ENCODE measurements around the gene LYPD3. TPM values are rescaled to one million over a fixed set of nuclear protein-coding genes. Genes with fewer than 3 reads are reported as not detected.

LYPD3 gene
- total RNA-seq, 2 experiments from 2014 or later = 2.1 to 3.1 TPM

- Mint-ChIP-seq H3K27ac (peak overlapping the region; percentile 1), H3K4me3 (peak overlapping the region; percentile 96)
- intact Hi-C loops (cut with DNase I, micrococcal nuclease) = loop anchor here in 1 of 2 experiments (5.0 kb wide), 1 partner anchor 55 kb away; no protein-coding TSS in a partner anchor
These were observed 37.1 kb upstream of the LYPD3 start for GRCh38 chr19:43502419-43502976.

GRCh38 chr19:43501661-43502418, 36.4 kb upstream of the LYPD3 start:
- Mint-ChIP-seq H3K36me3 (ENCODE audit: low read depth) (peaks cover 22% of the 10 kb centered on the region), H3K4me3 (no peak overlapping the region), H3K9me3 (ENCODE audit: low read depth) (no peaks in the 10 kb centered on the region), H3K27ac (no peak overlapping the region), H3K27me3 (no peaks in the 10 kb centered on the region), H3K4me1 (peaks cover 32% of the 10 kb centered on the region)
- POLR2A ChIA-PET = no interaction called here
- intact Hi-C loops (cut with DNase I, micrococcal nuclease) = loop anchor here in 1 of 2 experiments (5.0 kb wide), 1 partner anchor 55 kb away; no protein-coding TSS in a partner anchor
- no peak for DNase-seq
- ATAC-seq = no peak
- CTCF ChIA-PET = interaction anchor here (0.9 kb wide), 1 partner anchor 53 kb away, joined by 3 read pairs; no protein-coding TSS in a partner anchor

More at GRCh38 chr19:43502419-43502976, 37.1 kb upstream of the LYPD3 start:
- ChIA-PET CTCF (interaction anchor here (0.9 kb wide), 1 partner anchor 52 kb away, joined by 3 read pairs; no protein-coding TSS in a partner anchor), POLR2A (no interaction called here)
- Mint-ChIP-seq H3K36me3 (ENCODE audit: low read depth) (peaks cover 22% of the 10 kb centered on the region), H3K9me3 (ENCODE audit: low read depth) (no peaks in the 10 kb centered on the region), H3K4me1 (peaks cover 32% of the 10 kb centered on the region), H3K27me3 (no peaks in the 10 kb centered on the region)
- no peak for ATAC-seq
- DNase-seq = no peak

- ChIA-PET CTCF (interaction anchor here (0.6 to 0.7 kb wide), 2 partner anchors 52 to 320 kb away, joined by 3 read pairs; no protein-coding TSS in a partner anchor), POLR2A (no interaction called here)
- no peaks in the 10 kb centered on the region for H3K9me3 Mint-ChIP-seq (ENCODE audit: low read depth)
- H3K4me1 Mint-ChIP-seq = peaks cover 18% of the 10 kb centered on the region
- no peak overlapping the region for H3K4me3 Mint-ChIP-seq
- DNase-seq (no peak), ATAC-seq (no peak)
- no peaks in the 10 kb centered on the region for H3K27me3 Mint-ChIP-seq
- peaks cover 20% of the 10 kb centered on the region for H3K36me3 Mint-ChIP-seq (ENCODE audit: low read depth)
- intact Hi-C loops (cut with DNase I, micrococcal nuclease) = no loop called here
- H3K27ac Mint-ChIP-seq = no peak overlapping the region
These were observed 33.6 kb upstream of the LYPD3 start for GRCh38 chr19:43499042-43499441.

GRCh38 chr19:43498233-43498842, 32.9 kb upstream of the LYPD3 start:
- peaks cover 20% of the 10 kb centered on the region for H3K36me3 Mint-ChIP-seq (ENCODE audit: low read depth)
- POLR2A ChIA-PET = no interaction called here
- H3K4me3 Mint-ChIP-seq = no peak overlapping the region
- H3K9me3 Mint-ChIP-seq (ENCODE audit: low read depth) = no peaks in the 10 kb centered on the region
- H3K27me3 Mint-ChIP-seq = no peaks in the 10 kb centered on the region
- CTCF ChIA-PET = interaction anchor here (0.7 kb wide), 1 partner anchor 319 kb away, joined by 3 read pairs; no protein-coding TSS in a partner anchor
- ATAC-seq = no peak
- intact Hi-C loops (cut with DNase I, micrococcal nuclease) = no loop called here
- no peak overlapping the region for H3K27ac Mint-ChIP-seq
- H3K4me1 Mint-ChIP-seq = peaks cover 15% of the 10 kb centered on the region
- DNase-seq = no peak

GRCh38 chr19:43496960-43497359, 31.6 kb upstream of the LYPD3 start:
- DNase-seq (no peak), ATAC-seq (no peak)
- Mint-ChIP-seq H3K36me3 (ENCODE audit: low read depth) (peaks cover 12% of the 10 kb centered on the region), H3K9me3 (ENCODE audit: low read depth) (no peaks in the 10 kb centered on the region), H3K4me3 (no peak overlapping the region), H3K27me3 (no peaks in the 10 kb centered on the region), H3K27ac (no peak overlapping the region), H3K4me1 (peaks cover 2% of the 10 kb centered on the region)
- ChIA-PET CTCF (interaction anchor here (0.6 kb wide), 1 partner anchor 21 kb away, joined by 3 read pairs; no protein-coding TSS in a partner anchor), POLR2A (no interaction called here)
- intact Hi-C loops (cut with DNase I, micrococcal nuclease) = no loop called here

GRCh38 chr19:43495082-43495481, 29.7 kb upstream of the LYPD3 start:
- H3K9me3 Mint-ChIP-seq (ENCODE audit: low read depth) = no peaks in the 10 kb centered on the region
- DNase-seq = no peak
- intact Hi-C loops (cut with DNase I, micrococcal nuclease) = no loop called here
- ChIA-PET CTCF (interaction anchor here (0.8 to 1.4 kb wide), 2 partner anchors 15 to 48 kb away, joined by 4 to 10 read pairs; no protein-coding TSS in a partner anchor), POLR2A (no interaction called here)
- peaks cover 7% of the 10 kb centered on the region for H3K36me3 Mint-ChIP-seq (ENCODE audit: low read depth)
- ATAC-seq = no peak
- H3K4me3 Mint-ChIP-seq = no peak overlapping the region
- H3K27me3 Mint-ChIP-seq = no peaks in the 10 kb centered on the region
- no peak overlapping the region for H3K27ac Mint-ChIP-seq
- no peaks in the 10 kb centered on the region for H3K4me1 Mint-ChIP-seq

GRCh38 chr19:43490759-43491158, 25.4 kb upstream of the LYPD3 start:
- H3K27me3 Mint-ChIP-seq = no peaks in the 10 kb centered on the region
- no peak overlapping the region for H3K4me3 Mint-ChIP-seq
- H3K36me3 Mint-ChIP-seq (ENCODE audit: low read depth) = peaks cover 5% of the 10 kb centered on the region
- POLR2A ChIA-PET = interaction anchor here (0.7 kb wide), 2 partner anchors 84 to 1602 kb away, joined by 3 read pairs; partner anchors contain the start of gene XRCC1
- no peak overlapping the region for H3K27ac Mint-ChIP-seq
- no peak for ATAC-seq
- no peaks in the 10 kb centered on the region for H3K9me3 Mint-ChIP-seq (ENCODE audit: low read depth)
- DNase-seq = no peak
- CTCF ChIA-PET = interaction anchor here (1.0 to 1.2 kb wide), 2 partner anchors 29 to 58 kb away, joined by 3 to 6 read pairs; no protein-coding TSS in a partner anchor
- intact Hi-C loops (cut with DNase I, micrococcal nuclease) = no loop called here
- peaks cover 7% of the 10 kb centered on the region for H3K4me1 Mint-ChIP-seq

GRCh38 chr19:43489979-43490599, 24.7 kb upstream of the LYPD3 start:
- peaks cover 2% of the 10 kb centered on the region for H3K36me3 Mint-ChIP-seq (ENCODE audit: low read depth)
- peaks cover 7% of the 10 kb centered on the region for H3K4me1 Mint-ChIP-seq
- DNase-seq (no peak), ATAC-seq (no peak)
- H3K27ac Mint-ChIP-seq = no peak overlapping the region
- intact Hi-C loops (cut with DNase I, micrococcal nuclease) = no loop called here
- CTCF ChIA-PET = interaction anchor here (1.2 kb wide), 1 partner anchor 57 kb away, joined by 6 read pairs; no protein-coding TSS in a partner anchor
- H3K4me3 Mint-ChIP-seq = no peak overlapping the region
- POLR2A ChIA-PET = interaction anchor here (0.5 to 0.7 kb wide), 3 partner anchors 20 to 1602 kb away, joined by 3 to 5 read pairs (median 3); partner anchors contain the start of gene XRCC1
- no peaks in the 10 kb centered on the region for H3K9me3 Mint-ChIP-seq (ENCODE audit: low read depth)
- H3K27me3 Mint-ChIP-seq = no peaks in the 10 kb centered on the region

GRCh38 chr19:43489310-43489709, 23.9 kb upstream of the LYPD3 start:
- intact Hi-C loops (cut with DNase I, micrococcal nuclease) = no loop called here
- DNase-seq = no peak
- ChIA-PET POLR2A (no interaction called here), CTCF (no interaction called here)
- Mint-ChIP-seq H3K4me1 (peaks cover 7% of the 10 kb centered on the region), H3K9me3 (ENCODE audit: low read depth) (no peaks in the 10 kb centered on the region), H3K27me3 (no peaks in the 10 kb centered on the region), H3K27ac (no peak overlapping the region), H3K36me3 (ENCODE audit: low read depth) (peaks cover 2% of the 10 kb centered on the region), H3K4me3 (no peak overlapping the region)
- peak; percentile 19 for ATAC-seq

GRCh38 chr19:43488179-43488578, 22.8 kb upstream of the LYPD3 start:
- intact Hi-C loops (cut with DNase I, micrococcal nuclease) = no loop called here
- ChIA-PET POLR2A (no interaction called here), CTCF (no interaction called here)
- Mint-ChIP-seq H3K4me3 (no peak overlapping the region), H3K36me3 (ENCODE audit: low read depth) (peaks cover 2% of the 10 kb centered on the region), H3K27ac (no peak overlapping the region), H3K27me3 (no peaks in the 10 kb centered on the region), H3K4me1 (peaks cover 7% of the 10 kb centered on the region), H3K9me3 (ENCODE audit: low read depth) (no peaks in the 10 kb centered on the region)
- no peak for ATAC-seq
- DNase-seq = no peak

GRCh38 chr19:43486412-43486811, 21.0 kb upstream of the LYPD3 start:
- Mint-ChIP-seq H3K9me3 (ENCODE audit: low read depth) (no peaks in the 10 kb centered on the region), H3K36me3 (ENCODE audit: low read depth) (peaks cover 2% of the 10 kb centered on the region), H3K4me1 (peaks cover 7% of the 10 kb centered on the region), H3K4me3 (no peak overlapping the region), H3K27ac (no peak overlapping the region), H3K27me3 (no peaks in the 10 kb centered on the region)
- intact Hi-C loops (cut with DNase I, micrococcal nuclease) = no loop called here
- no peak for ATAC-seq
- DNase-seq = no peak
- POLR2A ChIA-PET = no interaction called here
- CTCF ChIA-PET = interaction anchor here (1.0 to 1.2 kb wide), 2 partner anchors 47 to 54 kb away, joined by 3 read pairs; no protein-coding TSS in a partner anchor
